HepG2 (cell line): ENCODE data around the gene OR2AJ1.

ENCODE experiments used
- BCLAF1 ChIP-seq: fragments of 450-650 bp; IDR thresholded peaks from 2 replicates; pipeline ENCODE4 v1.6.1; 2017; ENCODE audit warnings: mild to moderate bottlenecking
- JUN ChIP-seq: sonication (generic); formaldehyde crosslinking; IDR thresholded peaks from 2 replicates; pipeline ENCODE4 v1.4.0; 2020; ENCODE audit warnings: mild to moderate bottlenecking, missing genetic modification reagents
- MZF1 ChIP-seq: sonication (generic); formaldehyde crosslinking; IDR thresholded peaks from 2 replicates; pipeline ENCODE4 v1.8.1; 2023; ENCODE audit warnings: mild to moderate bottlenecking, missing genetic modification reagents, borderline replicate concordance
- NFYB ChIP-seq: sonication (generic); formaldehyde crosslinking; IDR thresholded peaks from 2 replicates; pipeline ENCODE4 v1.4.0; 2020; ENCODE audit warnings: missing genetic modification reagents
- POLR2A ChIP-seq, 2 experiments: IDR thresholded peaks; 2 replicates each; pipeline ENCODE4 v1.6.1; 2011; ENCODE audit warnings: low read depth in 2 of 2, low read length in 2 of 2, mild to moderate bottlenecking in 1 of 2, moderate library complexity in 1 of 2; ENCODE audit not compliant: insufficient read depth in 1 of 2
- RFX5 ChIP-seq: IDR thresholded peaks from 2 replicates; pipeline ENCODE4 v1.6.1; 2011; ENCODE audit warnings: low read depth, low read length, improper control_type of control experiment
- SAP130 ChIP-seq: IDR thresholded peaks from 2 replicates; pipeline ENCODE4 v1.6.1; 2016; ENCODE audit warnings: low read depth
- THAP7 ChIP-seq: sonication (generic); formaldehyde crosslinking; IDR thresholded peaks from 2 replicates; pipeline ENCODE4 v1.8.1; 2023; ENCODE audit warnings: mild to moderate bottlenecking, missing genetic modification reagents
- TF ChIP-seq, protein P1 (sequence below): sonication (generic); formaldehyde crosslinking; IDR thresholded peaks from 2 replicates; pipeline ENCODE4 v1.4.0; 2020; ENCODE audit warnings: low read depth, missing genetic modification reagents

DNA sequence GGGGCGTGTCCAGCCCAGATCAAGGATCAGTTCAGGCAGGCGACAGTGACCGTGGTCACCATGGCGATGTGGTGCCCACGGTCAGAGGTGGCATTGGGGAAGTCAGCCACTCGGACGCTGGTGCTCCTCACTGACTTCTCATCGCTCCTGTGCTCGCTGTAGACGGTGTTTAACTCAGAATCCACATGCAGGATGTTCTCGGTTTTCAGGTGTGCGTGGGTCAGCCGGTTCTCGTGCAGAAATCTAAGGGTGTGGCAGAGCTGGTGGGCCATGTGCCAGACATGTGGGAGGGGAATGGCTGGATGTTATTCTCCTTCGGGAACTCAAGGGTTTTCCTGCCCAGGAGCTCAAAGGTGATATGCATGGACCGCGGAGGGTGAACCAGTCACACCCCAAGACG, 11.7 kb downstream of the OR2AJ1 start:
- no peak for TF ChIP-seq JUN
- no peak for TF ChIP-seq RFX5
- TF ChIP-seq, protein P1, sequence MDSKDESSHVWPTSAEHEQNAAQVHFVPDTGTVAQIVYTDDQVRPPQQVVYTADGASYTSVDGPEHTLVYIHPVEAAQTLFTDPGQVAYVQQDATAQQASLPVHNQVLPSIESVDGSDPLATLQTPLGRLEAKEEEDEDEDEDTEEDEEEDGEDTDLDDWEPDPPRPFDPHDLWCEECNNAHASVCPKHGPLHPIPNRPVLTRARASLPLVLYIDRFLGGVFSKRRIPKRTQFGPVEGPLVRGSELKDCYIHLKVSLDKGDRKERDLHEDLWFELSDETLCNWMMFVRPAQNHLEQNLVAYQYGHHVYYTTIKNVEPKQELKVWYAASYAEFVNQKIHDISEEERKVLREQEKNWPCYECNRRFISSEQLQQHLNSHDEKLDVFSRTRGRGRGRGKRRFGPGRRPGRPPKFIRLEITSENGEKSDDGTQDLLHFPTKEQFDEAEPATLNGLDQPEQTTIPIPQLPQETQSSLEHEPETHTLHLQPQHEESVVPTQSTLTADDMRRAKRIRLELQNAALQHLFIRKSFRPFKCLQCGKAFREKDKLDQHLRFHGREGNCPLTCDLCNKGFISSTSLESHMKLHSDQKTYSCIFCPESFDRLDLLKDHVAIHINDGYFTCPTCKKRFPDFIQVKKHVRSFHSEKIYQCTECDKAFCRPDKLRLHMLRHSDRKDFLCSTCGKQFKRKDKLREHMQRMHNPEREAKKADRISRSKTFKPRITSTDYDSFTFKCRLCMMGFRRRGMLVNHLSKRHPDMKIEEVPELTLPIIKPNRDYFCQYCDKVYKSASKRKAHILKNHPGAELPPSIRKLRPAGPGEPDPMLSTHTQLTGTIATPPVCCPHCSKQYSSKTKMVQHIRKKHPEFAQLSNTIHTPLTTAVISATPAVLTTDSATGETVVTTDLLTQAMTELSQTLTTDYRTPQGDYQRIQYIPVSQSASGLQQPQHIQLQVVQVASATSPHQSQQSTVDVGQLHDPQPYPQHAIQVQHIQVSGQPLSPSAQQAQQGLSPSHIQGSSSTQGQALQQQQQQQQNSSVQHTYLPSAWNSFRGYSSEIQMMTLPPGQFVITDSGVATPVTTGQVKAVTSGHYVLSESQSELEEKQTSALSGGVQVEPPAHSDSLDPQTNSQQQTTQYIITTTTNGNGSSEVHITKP (CRISPR knock-in tag): no peak
- TF ChIP-seq BCLAF1: no peak
- TF ChIP-seq THAP7 (CRISPR knock-in tag): no peak
- TF ChIP-seq MZF1 (CRISPR knock-in tag): no peak
- no peak for TF ChIP-seq NFYB
- TF ChIP-seq POLR2A (IDR thresholded peaks at IDR 0.05; ENCODE audit: insufficient read depth in 1 of 2, low read depth in 2 of 2, low read length in 2 of 2): no peak
- TF ChIP-seq SAP130: no peak
